GM19395 (cell line): ENCODE data around the gene KDM4C.

Source experiments
- ATAC-seq: cut with Tn5 transposase; IDR thresholded peaks from one replicate; pipeline ENCODE4 v1.9.1; 2021; ENCODE audit warnings: mild to moderate bottlenecking, moderate library complexity; ENCODE audit not compliant: unreplicated experiment

The KDM4C gene

GRCh38 chr9:6852243-6852963 is 94.6 kb downstream of the KDM4C start:
- ATAC-seq: no peak

DNA sequence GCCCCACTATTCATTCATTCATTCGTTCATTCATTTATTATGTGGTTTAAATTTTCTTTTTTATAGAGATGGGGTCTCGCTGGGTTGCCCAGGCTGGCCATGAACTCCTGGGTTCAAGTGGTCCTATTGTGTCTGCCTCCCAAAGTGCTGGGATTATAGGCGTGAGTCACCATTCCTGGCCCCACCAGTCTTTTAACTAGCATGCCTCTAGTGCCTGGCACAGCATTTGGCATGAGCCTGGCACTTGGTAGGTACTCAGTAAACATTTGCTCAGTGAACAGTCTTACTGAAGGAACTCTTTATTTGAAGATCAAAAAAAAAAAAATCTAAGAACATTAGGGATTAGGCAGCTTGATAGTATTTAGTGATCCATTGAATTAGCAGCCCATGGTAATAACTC is 98.1 kb downstream of the KDM4C start:
- ATAC-seq: no peak

DNA sequence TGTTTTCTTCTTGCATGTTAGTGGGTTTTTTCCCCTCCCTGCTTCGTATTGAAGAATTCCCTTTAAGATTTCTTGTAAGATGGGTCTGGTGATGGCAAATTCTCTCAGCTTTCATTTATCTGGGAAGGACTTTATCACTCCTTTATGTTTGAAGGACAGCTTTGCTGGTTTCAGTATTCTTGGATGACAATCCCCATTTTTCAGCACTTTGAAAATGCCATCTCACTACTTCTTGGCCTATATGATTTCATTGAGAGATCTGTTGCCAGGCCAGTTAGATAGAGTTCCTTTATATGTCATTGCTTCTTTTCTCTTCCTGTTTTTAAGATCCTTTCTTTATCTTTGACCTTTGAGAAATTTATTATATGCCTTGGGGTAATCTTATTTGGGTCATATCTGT is 106.3 kb downstream of the KDM4C start:
- no peak for ATAC-seq

GRCh38 chr9:6869081-6869948 is 111.5 kb downstream of the KDM4C start:
- no peak for ATAC-seq

- no peak for ATAC-seq
Observed at GRCh38 chr9:6870149-6870548, 112.4 kb downstream of the KDM4C start.

GRCh38 chr9:6870650-6871477 is 113.1 kb downstream of the KDM4C start:
- ATAC-seq: no peak

DNA sequence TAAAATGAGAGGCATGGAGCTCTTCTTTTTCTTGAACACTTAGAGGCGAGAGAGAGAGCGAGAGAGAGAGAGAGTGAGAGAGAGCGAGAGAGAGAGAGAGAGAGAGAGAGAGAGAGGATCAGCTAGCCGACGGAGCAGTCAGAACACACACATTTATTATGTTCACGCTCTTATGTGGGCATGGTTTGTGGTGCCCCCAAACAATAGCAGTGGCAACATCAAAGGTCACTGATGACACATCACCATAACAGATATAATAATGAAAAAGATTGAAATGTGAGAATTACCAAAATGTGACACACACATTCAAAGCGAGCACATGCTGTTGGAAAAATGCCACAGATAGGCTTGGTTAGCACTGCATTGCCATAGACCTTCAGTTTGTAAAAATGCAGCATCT is 116.1 kb downstream of the KDM4C start:
- ATAC-seq: no peak

DNA sequence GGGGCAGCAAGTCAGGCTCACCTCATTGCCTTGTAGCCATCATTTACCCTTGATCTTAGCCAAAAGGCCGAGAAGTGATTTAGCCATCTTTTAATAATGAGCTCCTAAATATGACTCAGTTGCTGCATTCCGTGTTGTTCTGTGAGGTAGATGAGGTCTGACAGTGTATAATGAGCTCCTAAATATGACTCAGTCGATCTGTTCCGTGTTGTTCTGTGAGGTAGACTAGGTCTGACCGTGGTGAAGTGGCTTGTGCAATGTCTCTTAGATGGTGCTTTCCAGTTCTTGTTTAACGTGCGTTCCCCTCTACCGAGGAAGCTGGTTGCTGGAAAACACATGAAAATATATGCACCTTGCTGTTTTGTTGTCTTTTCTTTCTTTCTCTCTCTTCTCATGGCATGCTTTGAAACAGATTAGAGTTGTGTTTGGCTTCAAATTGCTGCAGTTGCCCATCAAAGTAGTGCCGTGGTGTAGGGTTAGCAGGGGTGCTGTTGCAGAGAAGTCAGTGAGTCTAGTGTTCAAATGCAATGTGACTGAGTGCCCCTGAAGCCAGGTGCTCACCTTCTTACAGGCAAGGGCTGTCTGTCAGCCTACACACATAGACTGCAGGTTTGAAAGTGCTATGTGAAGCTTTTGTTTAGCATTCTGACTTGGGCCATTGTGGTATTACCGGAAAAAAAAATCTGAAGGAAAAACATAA is 118.6 kb downstream of the KDM4C start:
- no peak for ATAC-seq

DNA sequence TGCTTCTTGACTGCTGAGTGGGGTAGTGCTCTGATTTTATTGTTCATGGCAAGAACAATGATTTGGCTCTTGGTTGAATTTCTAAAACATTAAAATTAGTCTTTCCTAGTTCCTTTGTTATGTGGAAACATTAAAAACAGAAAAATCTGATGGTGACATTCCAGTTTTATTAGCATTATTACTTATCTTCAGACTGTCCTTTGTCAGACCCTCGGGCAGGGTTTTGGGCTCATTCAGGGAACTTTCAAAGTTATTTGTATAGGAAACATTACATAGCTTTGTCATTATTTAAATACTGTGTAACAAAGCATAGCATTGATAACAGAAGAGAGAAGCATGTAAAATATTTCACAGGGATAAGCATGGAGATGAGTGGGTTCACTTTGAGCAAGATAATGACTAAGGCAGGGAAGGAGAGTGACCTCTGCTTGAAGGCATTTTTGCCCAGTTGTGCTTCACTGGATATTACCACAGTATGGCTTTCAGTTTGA is 119.9 kb downstream of the KDM4C start:
- ATAC-seq: no peak

DNA sequence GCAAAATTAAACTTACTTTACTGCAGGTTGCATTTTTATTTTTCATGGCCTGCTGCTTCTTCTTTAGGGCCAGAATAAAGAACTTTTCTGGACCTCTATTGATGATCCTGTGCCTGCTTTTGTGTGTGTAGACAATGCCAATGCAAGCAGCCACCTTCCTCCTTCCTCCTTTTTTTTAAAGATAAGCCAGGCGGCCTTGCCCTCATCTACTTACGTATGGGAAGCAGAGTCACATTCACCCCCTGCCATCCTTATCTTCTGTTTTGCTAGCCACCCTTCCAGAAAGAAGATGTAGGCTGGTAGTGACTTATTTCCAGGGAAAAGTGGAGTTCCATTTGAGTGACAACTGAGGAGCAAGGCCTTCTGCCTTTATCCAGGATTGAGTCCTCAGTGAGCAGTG is 122.9 kb downstream of the KDM4C start:
- no peak for ATAC-seq

GRCh38 chr9:6884101-6884500 is 126.3 kb downstream of the KDM4C start:
- no peak for ATAC-seq

DNA sequence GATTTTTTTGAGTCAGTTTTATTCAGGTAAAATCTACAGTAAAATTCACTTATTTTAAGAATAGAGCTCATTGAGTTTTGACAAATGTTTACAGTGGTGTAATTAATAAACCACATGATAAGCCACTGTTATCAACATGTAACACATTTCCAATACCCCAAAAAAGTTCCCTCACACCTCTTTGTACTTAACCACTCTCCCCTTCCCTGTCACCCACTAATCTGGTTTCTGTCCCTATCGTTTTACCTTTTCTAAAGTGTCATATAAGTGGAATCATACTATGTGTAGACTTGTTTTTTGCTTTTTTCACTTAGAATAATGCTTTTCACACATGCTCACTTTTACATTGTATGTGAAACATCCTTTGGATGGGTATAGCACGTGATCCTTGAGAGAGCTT is 127.2 kb downstream of the KDM4C start:
- ATAC-seq: no peak

- ATAC-seq: no peak
Observed at GRCh38 chr9:6887051-6887450, 129.3 kb downstream of the KDM4C start.

DNA sequence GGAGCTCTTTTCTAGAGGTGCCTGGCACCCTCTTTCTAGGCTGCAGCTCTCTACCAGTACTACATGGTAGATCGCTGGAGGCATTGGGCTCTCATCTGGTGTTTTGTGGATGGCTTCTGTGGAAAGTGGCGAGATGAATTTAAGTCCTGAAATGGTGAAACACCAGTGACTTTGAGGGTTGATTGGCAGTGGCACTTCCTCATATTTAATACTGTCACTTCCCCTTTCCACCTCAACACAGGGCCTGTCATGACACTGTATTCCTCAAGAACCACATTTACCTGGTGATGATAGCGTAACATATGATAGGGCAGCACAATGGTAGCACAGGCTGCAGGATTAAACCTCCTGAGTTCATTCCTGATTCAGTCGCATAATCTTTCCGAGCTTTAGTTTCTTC is 132.1 kb downstream of the KDM4C start:
- ATAC-seq: no peak

DNA sequence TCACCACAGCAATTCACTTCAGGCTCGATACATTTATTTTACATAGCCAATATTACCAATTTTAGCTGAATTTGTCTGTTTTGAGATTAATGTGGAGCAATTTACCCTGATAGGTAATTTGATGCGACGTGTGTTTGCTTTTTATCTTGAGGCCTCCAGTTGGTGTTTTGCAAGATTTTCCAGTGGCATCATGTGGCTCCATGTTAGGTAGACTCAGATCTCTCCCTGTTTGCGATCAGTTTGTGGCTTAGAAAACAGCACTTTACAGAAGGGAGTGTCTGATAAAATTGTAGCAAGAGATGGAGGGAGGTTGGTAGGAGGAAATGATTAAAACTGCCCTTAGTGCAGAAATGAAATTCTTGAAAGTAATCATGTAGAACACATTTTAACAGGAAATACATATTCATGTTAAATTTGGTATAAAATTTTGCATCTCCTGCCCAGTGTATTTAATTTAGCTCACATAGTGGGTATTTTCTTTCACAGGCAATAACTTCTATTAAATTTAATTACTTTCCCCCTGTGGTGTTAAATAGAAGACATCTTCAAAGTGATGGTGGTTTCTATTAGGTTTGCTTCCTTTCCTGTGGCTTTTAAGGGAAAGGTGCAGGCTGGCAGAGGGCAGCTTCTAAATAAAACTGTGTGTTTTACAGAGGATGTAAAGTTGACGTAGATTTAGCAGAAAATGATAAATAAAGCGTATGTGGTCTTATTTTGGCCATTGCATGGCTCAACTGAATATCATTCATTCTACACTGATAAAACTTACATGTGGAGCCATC is 135.8 kb downstream of the KDM4C start:
- ATAC-seq: peak; percentile 47

- peak; percentile 98 for ATAC-seq
Observed at GRCh38 chr9:6894135-6894534, 136.4 kb downstream of the KDM4C start.

- ATAC-seq: no peak
Observed at GRCh38 chr9:6895754-6896153, 138.0 kb downstream of the KDM4C start.

GRCh38 chr9:6896562-6896961 is 138.8 kb downstream of the KDM4C start:
- ATAC-seq: no peak

- no peak for ATAC-seq
Observed at GRCh38 chr9:6897207-6897822, 139.5 kb downstream of the KDM4C start.
